HUDEP-2 (cell line): ENCODE measurements around the gene COQ3.
A peak's percentile ranks its signal among the peaks of the same experiment; 100 is the strongest.

ENCODE experiments used
- DNase-seq, 76 experiments: peaks; one replicate each; lab custom pipeline; 2025; ENCODE audit not compliant: unreplicated experiment in 76 of 76; lab: John Stamatoyannopoulos, UW

The COQ3 gene, protein sequence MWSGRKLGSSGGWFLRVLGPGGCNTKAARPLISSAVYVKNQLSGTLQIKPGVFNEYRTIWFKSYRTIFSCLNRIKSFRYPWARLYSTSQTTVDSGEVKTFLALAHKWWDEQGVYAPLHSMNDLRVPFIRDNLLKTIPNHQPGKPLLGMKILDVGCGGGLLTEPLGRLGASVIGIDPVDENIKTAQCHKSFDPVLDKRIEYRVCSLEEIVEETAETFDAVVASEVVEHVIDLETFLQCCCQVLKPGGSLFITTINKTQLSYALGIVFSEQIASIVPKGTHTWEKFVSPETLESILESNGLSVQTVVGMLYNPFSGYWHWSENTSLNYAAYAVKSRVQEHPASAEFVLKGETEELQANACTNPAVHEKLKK

DNA sequence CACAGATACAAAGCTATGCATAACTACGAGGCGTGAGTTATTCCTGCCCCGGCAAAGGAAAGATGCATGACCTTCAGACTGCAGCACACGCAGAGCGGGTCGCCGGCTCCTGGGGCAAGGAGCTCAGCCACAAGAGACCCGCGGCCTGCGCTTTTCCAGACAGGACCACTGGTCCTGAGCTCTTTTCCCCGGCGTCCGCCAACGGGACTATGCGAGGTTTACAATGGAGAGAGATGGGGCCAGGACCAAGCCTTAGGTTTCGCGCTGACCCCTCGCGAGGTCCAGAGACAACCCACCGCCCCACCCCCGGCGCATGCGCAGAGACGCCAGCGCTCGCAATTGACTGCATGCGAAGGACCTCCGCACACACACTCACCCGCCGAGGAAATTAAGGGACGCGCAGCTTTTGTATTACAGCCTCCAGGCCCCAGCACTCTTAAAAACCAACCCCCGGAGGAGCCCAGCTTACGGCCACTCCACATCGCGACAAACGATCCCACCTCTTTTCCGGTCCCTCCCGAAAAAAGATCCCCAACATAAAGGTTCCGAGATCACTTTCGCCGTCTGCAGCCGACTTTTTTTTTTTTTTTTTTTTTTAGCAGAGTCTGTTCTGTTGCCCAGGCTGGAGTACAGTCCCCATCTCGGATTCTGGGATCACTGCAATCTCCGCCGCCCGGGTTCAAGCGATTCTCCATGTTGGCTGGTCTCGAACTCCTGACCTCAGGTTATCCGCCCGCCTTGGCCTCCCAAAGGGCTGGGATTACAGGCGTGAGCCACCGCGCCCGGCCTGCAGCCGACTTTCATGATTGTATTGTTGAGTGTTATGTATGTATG is at the start of gene COQ3:
COQ3 (minus strand) TSS at position 498 of the 834 bp plus-strand sequence; CDS start at position 482, 16 bp downstream.
- DNase-seq, result peak in 69 of 76 experiments; percentile 11 to 89 (median 58)

DNA sequence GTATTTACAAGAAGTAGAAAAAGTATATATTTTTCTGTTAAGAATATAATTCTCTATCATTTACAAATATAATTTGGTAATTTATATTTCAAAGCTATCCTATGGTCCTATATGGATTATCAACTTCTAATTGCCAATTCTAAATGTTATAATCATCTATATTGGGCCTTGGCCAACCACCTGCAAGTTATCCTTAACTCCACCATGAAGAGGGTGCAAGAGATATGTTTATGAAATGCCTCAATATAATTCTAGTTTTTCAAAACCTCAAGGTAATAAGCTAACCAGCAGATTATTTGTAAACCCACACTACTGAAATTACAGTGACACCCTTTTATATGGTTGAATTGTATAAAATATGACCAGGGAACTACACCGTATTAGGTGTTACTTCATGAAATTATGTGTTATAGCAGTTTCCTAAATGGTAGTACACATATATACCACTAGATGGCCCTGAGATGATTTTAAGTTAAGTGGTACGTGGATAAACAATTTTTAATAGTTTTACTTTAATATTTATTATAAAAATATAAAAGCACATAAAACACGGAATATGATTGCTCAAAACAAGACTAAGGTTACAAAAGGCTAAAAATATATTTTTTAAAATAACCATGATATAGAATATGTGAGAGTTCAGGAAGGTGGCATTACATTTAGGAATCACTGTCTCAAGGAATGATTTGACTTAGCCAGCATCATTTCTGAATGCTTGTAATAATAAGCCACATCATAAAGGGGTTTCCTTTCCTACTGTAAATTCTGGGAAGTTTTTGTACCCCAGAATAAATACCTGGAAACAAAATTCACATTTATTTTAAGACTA is 40.9 kb upstream of the COQ3 start:
- peak in 12 of 76 experiments; percentile 4 to 60 (median 23) for DNase-seq

DNA sequence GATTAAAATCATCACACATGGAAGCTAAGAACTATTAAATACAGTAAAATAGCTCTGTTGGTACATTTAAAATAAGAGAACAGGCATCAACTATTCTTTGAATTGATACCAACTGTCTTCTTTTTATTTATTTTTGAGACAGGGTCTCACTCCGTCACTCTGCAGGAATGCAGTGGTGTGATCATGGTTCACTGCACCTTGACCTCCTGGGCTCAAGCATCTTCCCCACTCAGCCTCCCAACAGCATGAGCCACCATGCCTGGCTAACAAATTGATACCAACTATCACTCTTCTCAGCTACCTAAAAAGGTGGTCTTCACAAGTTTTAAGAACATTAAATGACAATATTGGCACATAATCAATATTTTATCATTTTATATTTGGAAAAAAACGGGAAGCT is 38.9 kb upstream of the COQ3 start:
- DNase-seq, result no peak

DNA sequence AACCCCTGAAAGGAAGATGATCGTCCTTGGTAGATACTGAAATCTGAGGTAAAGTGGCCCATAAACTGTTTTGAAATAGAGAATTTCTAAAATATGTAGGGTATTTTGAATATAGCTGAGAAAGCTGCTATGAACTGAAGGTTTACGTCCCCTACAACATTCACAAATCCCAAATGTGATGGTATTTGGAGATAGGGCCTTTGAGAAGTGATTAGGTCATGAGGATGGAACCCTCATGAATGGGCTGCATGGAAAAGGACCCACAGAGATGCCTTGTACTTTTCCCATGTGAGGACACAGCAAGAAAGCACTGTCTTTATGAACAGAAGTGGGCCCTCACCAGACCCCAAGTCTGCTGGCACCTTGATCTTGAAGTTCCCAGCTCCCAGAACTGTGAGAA is 37.9 kb upstream of the COQ3 start:
- DNase-seq, result no peak

DNA sequence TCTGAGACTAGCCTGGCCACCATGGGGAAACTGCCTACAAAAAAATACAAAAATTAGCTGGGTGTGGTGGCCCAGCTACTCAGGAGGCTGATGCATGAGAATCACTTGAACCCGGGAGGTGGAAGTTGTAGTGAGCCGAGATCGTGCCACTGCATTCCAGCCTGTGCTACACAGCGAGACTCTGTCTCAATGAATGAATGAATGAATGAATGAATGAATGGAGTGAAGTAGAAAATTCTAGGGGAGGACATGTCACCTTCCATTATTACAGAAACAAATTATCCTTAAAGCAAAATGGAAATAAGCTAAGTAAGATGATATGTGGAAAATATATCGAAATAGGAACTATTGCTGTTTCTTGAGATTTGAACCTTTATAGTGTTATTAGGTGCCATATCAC is 34.0 kb upstream of the COQ3 start:
- no peak for DNase-seq

DNA sequence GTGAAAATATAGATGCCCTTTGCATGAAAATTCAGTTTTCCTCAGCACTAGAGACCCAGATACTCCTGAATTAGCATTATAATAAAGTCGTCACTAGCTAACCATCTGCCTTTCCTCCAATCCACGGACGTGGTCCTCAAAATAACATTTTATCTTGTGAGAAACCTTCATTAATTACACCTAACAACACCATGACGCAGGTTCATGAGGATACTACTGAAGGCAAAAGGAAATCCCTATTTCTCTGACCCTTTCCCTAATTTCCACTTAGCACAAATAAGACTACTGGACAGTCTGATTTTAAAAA is 32.4 kb upstream of the COQ3 start:
- DNase-seq, result no peak

DNA sequence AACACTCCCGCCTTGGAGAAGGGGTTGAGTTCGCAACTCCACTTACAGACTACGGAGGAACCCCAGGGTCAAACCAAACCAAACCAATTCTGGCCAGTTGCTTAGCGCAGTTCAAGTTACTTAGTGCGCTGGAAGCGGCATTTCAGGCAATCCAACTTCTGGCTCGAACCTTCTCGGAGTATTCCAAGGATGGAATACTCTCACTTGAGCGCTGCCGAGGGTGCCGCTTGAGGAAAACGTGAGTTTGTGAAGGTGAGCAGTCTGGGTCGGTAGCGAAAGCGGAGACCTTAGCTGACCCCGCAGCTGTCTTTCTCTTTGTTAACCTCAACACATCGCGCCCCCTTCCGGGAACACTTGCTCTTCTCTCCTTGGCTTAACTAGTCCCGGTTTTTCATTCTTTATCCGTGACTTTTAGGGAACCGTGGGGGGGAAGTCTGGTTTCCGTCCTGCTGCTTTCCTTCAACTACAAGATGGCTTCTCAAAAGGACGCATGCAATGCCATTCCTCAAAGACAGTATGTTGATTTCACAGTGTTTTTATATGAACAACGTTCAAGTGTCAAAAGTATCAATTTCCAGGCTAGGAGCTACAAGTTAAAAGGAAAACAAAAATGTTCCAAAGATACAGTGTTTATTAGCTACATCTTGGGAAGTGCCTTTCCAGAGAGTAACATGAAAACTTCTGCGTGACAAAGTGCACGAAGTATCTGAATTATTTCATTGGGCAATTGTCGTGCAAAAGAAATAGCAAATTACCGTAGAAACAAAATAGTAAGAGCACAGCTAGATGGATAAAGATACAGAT is 31.9 kb upstream of the COQ3 start:
- DNase-seq, result peak; percentile 39 to 98 (median 86)

DNA sequence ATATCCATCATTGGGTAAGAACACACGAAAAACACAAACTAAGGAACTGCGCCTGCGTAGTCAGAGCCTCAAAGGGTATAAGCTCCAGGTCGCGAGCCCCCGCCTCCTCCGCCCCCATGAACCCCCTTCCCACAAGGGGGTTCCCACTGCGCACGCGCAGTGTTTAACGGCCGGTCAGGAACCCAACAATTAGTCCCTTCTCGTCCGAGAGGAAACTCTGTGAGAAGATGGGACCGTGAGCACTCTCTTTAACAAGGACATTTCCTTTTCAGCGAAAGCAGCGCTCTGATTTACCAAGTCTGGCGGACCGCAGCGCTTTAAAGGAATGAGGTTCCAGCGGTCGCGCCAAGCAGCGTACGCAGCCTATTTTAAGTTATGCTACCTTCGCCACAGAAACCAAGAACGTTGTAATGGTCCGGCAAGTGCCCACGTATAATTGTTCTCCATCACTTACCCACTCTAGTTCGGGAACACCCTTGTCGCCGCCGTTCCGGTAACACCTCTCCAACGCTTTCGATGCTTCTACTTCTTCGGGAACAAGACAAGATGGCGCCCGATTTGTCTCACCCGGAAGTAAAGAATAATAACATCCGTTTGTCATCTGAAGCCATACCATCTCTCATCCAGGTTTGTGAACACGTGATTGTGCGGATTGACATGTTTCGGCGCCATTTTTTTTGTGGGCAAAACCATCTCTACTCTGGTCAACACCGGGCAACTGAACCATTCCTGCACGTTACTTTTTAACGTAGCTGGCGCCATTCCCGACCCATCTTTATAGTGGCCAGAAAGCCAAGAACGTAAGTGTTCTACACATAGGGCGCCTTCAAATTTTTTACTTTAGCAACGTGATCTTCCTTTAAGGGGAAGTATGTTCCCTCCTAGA is 31.0 kb upstream of the COQ3 start, which contains the start of gene PNISR:
PNISR (minus strand) TSS at position 548 of the 886 bp plus-strand sequence. CDS start 10,649 bp downstream, outside the sequence.
- peak; percentile 59 to 99 (median 94) for DNase-seq

DNA sequence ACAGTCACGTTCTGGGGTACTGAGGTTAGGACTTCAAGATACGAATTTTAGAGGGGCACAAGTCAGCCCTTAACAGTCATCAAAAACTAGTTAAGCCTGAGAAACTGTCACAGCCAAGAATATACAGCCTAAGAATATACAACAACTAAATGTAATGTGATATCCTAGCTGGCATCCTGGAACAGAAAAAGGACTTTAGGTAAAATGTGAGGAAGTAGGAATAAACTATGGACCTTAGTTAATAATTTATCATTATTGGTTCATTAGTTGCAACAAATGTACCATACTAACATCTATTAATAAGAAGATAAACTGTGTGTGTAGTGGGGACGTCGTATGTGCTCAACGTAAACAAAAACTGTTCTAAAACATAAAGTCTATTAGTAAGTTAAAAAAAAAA is 30.0 kb upstream of the COQ3 start:
- no peak for DNase-seq

DNA sequence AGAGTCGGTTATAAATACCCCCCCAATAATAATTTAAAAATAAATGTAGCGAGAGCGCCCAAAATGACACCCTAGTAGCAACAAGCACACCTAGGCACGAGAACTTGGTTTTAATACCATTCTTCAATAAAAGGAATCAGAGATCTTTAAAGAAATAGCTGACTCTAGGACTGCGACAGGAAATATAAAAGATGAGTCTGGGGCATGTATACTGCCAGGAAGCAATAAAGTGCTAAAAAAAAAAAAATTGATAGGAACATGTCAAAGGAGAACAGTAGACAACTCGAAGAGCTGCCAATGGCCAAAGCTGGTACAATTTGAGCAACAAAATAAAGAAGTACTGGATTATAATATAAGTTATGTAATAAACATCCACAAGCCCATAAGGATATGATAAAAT is 28.9 kb upstream of the COQ3 start:
- no peak for DNase-seq

DNA sequence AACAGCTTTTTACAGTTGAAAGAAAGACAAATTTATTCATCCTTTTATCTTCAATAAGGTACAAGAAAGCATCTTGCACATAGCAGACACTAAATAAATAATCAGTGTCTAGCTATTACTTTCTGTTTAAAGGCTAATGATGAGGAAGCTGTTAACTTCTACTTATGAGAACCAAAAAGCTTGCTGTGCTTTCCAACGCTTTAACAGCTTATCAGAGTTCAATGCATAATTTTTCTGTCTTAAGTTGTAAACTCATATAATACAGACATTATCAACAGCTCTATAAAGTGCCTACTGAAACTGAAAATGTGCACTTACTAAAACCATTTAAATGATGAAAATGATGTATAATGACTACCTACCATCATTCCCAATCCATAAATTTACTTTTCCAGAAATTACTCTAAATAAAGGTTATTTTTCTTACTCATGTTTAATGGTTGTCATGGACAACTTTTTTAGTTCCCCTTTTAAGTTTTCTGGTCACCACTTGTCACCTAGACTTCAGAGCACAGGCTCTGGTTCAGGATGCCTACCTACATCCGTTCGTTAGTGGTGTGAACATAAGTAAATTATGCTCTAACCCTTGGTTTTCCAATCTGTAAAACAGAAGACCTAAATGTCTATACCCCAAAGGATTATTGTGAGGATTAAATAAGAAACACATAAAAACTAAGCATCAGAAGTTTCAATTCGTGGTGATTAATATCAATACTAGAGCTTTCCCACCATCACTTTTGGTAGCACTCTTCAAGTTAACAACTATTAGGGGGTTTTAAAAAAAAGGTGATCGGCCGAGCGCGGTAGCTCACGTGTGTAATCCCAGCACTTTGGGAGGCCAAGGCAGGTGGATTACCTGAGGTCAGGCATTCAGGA is 23.1 kb upstream of the COQ3 start:
- no peak for DNase-seq

DNA sequence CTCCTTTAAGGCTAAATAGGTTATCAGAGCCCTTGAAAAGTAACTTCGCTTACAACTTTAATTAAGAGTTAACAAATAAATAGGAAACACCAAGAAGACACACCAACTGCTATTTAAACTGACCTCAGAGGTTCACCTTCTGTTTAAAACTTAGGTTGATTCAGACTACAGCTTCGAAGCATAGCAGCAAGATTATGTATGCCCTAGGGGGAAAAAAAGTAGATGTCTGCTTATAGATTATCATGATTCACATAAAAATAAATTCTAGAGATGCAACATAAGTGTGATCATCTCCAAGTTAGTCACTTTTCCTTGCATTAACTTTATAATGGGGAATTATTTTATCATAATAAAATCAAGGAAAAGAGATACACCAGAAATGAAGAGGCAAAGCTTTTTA is 22.2 kb upstream of the COQ3 start:
- no peak for DNase-seq

DNA sequence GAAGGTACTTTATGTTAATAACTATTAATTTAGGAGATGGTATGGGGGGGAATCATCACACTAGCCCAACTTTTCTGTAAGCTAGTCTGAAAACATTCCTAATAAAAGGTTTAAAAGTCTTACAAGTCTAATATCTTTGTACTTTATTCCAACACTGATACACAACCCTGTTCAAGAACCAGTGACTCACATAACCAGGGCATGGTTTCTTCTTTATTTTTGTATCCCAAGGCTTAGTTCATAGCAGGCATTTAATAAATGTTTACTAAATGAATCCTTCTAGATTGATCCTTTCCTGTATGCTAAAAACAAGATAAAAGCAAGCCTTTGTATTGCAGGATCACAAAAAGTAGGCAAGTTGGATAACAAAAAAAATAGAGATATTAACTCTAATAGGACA is 21.5 kb upstream of the COQ3 start:
- no peak for DNase-seq

DNA sequence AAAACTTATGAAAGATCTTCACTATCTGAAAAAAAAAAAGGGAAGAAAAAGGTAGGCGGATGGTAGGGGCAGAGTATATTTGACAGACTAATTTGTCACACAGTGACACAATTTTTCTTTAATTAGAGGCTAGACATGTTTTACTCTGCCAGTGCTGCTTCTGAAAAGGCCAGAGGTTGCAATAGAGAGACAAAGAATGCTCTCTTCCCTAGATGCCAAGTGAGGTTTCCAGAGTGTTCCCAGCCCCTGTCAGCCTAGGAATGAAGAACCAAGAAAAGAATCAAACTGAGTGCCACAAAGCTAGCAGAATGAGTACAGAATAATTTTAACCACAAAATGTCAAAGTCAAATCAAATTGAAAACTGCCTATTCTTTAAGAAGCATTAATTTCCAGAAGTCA is 18.1 kb upstream of the COQ3 start:
- DNase-seq, result no peak

DNA sequence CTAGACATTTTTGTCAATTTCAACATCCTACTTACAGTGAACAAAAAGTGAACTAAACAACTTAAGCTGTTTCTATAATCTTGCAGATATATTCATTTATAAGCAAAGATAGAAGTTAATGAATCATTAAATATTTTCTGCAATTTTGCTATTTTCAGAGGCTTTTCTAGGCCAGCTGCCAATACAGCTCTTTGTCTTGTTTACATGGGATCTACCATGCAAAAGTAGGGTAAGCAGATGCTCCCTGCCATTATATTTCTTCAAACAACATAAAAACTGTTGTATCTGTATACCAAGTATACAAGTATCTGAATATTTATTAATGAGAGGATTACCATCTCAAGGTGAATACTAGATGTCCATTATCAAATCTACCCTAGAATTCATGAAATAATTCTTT is 15.7 kb upstream of the COQ3 start:
- DNase-seq, result no peak

DNA sequence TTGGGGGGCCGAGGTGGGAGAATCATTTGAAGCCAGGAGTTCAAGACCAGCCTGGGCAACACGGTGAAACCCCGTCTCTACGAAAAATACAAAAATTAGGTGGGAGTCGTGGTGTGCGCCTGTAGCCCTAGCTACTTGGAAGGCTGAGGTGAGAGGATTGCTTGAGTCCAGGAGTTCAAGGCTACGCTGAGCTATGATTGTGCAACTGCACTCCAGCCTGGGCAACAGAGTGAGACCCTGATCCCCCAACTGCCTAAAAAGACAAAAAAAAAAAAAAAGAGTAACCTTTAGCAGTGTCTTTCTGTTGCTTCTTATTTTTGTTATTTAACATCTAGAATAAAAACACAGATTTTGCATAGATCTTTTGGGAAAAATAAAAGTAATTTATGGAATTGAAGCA is 13.1 kb upstream of the COQ3 start:
- no peak for DNase-seq

DNA sequence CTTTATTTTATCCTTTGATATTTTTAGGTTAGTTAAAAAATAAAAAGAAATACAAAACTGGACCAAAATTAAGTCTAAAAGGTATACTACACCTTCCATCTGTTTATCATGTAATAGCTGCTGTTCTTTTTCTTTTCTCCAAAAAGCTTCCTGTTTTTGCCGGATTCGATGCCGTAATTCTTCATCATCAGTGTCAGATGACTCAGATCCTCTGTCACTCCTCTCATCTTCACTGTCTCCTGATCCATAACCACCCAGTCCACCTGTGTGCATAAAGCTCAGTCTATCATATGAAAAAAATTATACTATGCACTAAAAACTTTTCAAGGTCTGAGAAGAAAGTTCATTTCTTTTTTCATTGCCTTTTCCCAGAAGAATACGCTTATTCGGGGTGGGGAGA is 8.5 kb upstream of the COQ3 start:
- DNase-seq, result no peak

DNA sequence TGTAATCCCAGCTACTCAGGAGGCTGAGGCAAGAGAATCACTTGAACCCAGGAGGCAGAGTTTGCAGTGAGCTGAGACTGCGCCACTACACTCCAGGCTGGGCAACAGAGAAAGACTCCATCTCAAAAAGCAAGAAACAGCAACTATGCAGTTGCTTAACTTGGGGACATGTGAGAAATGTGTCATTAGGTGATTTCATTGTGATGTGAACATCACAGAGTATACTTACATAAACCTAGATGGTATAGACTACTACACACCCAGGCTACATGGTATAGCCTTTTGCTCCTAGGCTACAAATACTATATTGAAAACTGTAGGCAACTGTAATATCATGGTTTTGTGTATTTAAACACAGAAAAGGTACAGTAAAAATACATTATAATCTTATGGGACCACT is 3.3 kb upstream of the COQ3 start:
- DNase-seq, result no peak

DNA sequence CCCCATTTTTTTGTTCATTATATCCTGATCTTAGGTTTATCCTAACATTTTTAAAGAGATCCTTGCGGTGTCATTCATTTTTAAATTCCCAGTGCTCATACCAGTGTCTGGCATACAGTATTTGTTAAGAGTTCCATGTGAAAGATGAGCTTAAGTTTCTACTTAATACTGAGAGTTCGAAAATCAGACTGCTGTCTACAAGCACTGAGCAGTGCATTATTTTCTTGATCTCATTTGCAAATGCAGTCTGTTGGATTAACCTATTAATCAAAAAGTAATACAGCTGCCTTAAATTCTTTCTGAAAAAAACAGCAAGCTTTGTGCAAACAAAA is 663 bp downstream of the COQ3 start:
- DNase-seq, result peak in 1 of 76 experiments; percentile 58
